SK-N-SH (cell line): ENCODE data around the gene FIBP. TPM values are rescaled to one million over a fixed set of nuclear protein-coding genes. Genes with fewer than 3 reads are reported as not detected.

ENCODE experiments used
- CTCF ChIA-PET: fragments of 300-600, 350-600 bp; formaldehyde crosslinking; extraction: SDS; loops from one replicate; lab custom pipeline; 2021; lab: Yijun Ruan, JAX
- POLR2A ChIA-PET: fragments of 350-600 bp; sonication (Branson Sonifier 250); formaldehyde crosslinking; extraction: SDS; loops from one replicate; lab custom pipeline; 2020; ENCODE audit warnings: antibody characterized with exemption, inconsistent platforms; lab: Yijun Ruan, JAX
- DNase-seq: peaks from one replicate; pipeline ENCODE4 v3.0.0; 2012
- H2AFZ ChIP-seq: fragments of 200-600 bp; sonication (generic); 2 replicates; pipeline ENCODE4 v1.8.1; 2016; ENCODE audit warnings: antibody characterized with exemption, mild to moderate bottlenecking, low read depth
- H3F3A ChIP-seq: fragments of 200-600 bp; sonication (generic); replicated peaks from 2 replicates; pipeline ENCODE3; 2016; ENCODE audit warnings: antibody characterized with exemption, mild to moderate bottlenecking; ENCODE audit not compliant: insufficient read depth
- H3K27ac ChIP-seq, 2 experiments: fragments of 200-500 bp in 1 of 2; fragments of 200-600 bp in 1 of 2; sonication (Bioruptor generic) in 1 of 2; sonication (generic), shearing (Covaris generic) in 1 of 2; 2 replicates each; pipeline versions ENCODE4 v1.5.1 to v1.6.1; 2014 to 2016; ENCODE audit warnings: low read depth in 2 of 2, inconsistent platforms in 1 of 2, low read length in 1 of 2, mild to moderate bottlenecking in 1 of 2, mixed read lengths in 1 of 2
- H3K27me3 ChIP-seq: fragments of 200-600 bp; sonication (generic), shearing (Covaris generic); 2 replicates; pipeline ENCODE4 v1.6.1; 2016; ENCODE audit warnings: mixed run types; ENCODE audit not compliant: insufficient read depth
- H3K36me3 ChIP-seq, 2 experiments: fragments of 200-500 bp in 1 of 2; fragments of 200-600 bp in 1 of 2; sonication (Bioruptor generic) in 1 of 2; sonication (generic) in 1 of 2; replicated peaks in 1 of 2; 2 replicates each; pipeline versions ENCODE3 to v1.5.1; 2014 to 2016; ENCODE audit warnings: low read length in 1 of 2, mild to moderate bottlenecking in 1 of 2; ENCODE audit not compliant: insufficient read depth in 2 of 2, control insufficient read depth in 1 of 2
- H3K4me1 ChIP-seq, 2 experiments: fragments of 200-500 bp in 1 of 2; fragments of 200-600 bp in 1 of 2; sonication (Bioruptor generic) in 1 of 2; sonication (generic), shearing (Covaris generic) in 1 of 2; 2 replicates each; pipeline versions ENCODE4 v1.5.1 to v1.6.1; 2014 to 2016; ENCODE audit warnings: low read depth in 1 of 2, low read length in 1 of 2, mixed run types in 1 of 2; ENCODE audit not compliant: insufficient read depth in 2 of 2, control insufficient read depth in 1 of 2
- H3K4me2 ChIP-seq: fragments of 200-600 bp; sonication (generic), shearing (Covaris generic); 2 replicates; pipeline ENCODE4 v1.6.1; 2017; ENCODE audit warnings: mixed run types
- H3K4me3 ChIP-seq, 2 experiments: fragments of 200-500 bp in 1 of 2; fragments of 200-600 bp in 1 of 2; sonication (Bioruptor generic) in 1 of 2; sonication (generic), shearing (Covaris generic) in 1 of 2; 2 replicates each; pipeline versions ENCODE4 v1.5.1 to v1.8.1; 2014 to 2016; ENCODE audit warnings: low read depth in 2 of 2, inconsistent platforms in 1 of 2, low read length in 1 of 2, mild to moderate bottlenecking in 1 of 2, mixed read lengths in 1 of 2, moderate library complexity in 1 of 2
- H3K79me2 ChIP-seq: fragments of 200-600 bp; sonication (generic); 2 replicates; pipeline ENCODE4 v1.8.1; 2017; ENCODE audit warnings: mild to moderate bottlenecking; ENCODE audit not compliant: insufficient read depth
- H3K9ac ChIP-seq: fragments of 200-600 bp; sonication (generic); 2 replicates; pipeline ENCODE4 v1.6.1; 2017; ENCODE audit warnings: mixed run types
- H3K9me2 ChIP-seq: fragments of 200-600 bp; sonication (generic); 2 replicates; pipeline ENCODE4 v1.6.1; 2017; ENCODE audit warnings: mixed run types
- H3K9me3 ChIP-seq: fragments of 200-600 bp; sonication (generic); 2 replicates; pipeline ENCODE4 v1.6.1; 2017; ENCODE audit warnings: mixed run types, mild to moderate bottlenecking, moderate library complexity
- H4K20me1 ChIP-seq: fragments of 200-600 bp; sonication (generic); 2 replicates; pipeline ENCODE4 v1.6.1; 2017; ENCODE audit warnings: mild to moderate bottlenecking, mixed run types; ENCODE audit not compliant: insufficient read depth
- FOSL2 ChIP-seq: IDR thresholded peaks from 2 replicates; pipeline ENCODE4 v1.4.0; 2012; ENCODE audit warnings: low read depth, mild to moderate bottlenecking, moderate library complexity, borderline replicate concordance
- GATA2 ChIP-seq: sonication (generic); formaldehyde crosslinking; IDR thresholded peaks from 2 replicates; pipeline ENCODE4 v1.5.0; 2020; ENCODE audit warnings: mild to moderate bottlenecking, missing genetic modification reagents
- POLR2AphosphoS5 ChIP-seq: IDR thresholded peaks from 2 replicates; pipeline ENCODE4 v1.6.1; 2012; ENCODE audit warnings: low read depth, low read length
- WGBS: methylation state at CpG from one replicate; pipeline ENCODE4 v1.1.6; 2017; ENCODE audit warnings: low lambda C conversion rate; 5-methylcytosine and 5-hydroxymethylcytosine counted together
- polyA plus RNA-seq, 3 experiments: library from polyadenylated mRNA; depleted of rRNA; stranded (reverse); fragments of >200 nt; gene quantifications; 2 replicates each; pipeline ENCODE4 v1.2.3, GENCODE V29; 2012
- TF ChIP-seq, protein P1 (sequence below): IDR thresholded peaks from 2 replicates; pipeline ENCODE4; 2012
- TF ChIP-seq, protein P2 (sequence below): IDR thresholded peaks from 2 replicates; pipeline ENCODE4 v1.4.0; 2012; ENCODE audit warnings: low read depth

FIBP gene
- polyA plus RNA-seq, 1 of the 3 experiments (the other 2 are of a cell fraction): 190 TPM

DNA sequence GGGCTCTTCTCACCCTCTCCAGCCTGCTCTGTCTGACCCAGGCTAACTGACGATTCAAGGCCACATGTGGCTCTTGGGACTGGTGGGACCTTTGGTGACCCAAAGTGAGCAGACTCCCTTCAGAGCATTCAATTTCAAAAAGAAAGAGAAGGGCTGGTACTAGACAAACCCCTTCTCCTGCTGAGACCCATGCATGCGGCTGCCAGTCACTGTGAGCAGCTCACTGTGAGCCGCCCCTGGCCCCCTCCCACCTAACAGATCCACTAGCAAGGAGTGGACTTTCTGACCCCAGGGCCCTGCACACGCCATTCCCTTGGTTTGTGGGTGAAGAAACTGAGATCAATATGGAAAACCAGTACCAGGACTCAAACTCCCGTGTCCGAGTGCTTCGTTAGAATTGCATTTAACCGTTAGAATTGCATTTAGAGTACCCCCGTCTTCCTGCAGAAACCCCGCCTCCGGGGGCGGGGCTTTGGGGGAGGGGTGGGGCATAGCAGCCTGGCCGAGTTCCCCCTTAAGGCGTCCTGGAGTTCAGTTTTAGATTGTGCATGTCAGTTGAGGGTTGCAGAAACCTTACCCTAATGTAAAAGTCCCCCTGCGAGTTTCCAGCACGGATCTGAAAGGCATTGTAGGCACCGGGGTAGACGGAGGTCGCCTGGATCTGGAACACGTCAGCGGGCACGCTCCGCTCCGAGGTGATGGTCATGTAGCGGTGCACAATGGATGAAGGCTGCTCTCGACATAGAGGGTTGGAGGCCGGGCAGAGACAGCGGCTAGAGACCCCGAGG is 20.8 kb downstream of the FIBP start:
- TF ChIP-seq FOSL2 (no peak), POLR2AphosphoS5 (0 out of 2 replicates have a peak, but pooled peaks have one; percentile 25)
- TF ChIP-seq, protein P1, sequence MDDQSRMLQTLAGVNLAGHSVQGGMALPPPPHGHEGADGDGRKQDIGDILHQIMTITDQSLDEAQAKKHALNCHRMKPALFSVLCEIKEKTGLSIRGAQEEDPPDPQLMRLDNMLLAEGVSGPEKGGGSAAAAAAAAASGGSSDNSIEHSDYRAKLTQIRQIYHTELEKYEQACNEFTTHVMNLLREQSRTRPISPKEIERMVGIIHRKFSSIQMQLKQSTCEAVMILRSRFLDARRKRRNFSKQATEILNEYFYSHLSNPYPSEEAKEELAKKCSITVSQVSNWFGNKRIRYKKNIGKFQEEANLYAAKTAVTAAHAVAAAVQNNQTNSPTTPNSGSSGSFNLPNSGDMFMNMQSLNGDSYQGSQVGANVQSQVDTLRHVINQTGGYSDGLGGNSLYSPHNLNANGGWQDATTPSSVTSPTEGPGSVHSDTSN: 0 out of 2 replicates have a peak, but pooled peaks have one; percentile 3
- TF ChIP-seq, all 33 proteins: peak for 2
- H3K27me3 ChIP-seq: no peaks in the 10 kb centered on the region
- H3K27ac ChIP-seq: no peak overlapping the region; a peak in 1 of 4 replicates
- H3K4me3 ChIP-seq: no peak overlapping the region
- H3K79me2 ChIP-seq: peaks cover 49% of the 10 kb centered on the region
- no peak overlapping the region for H2AFZ ChIP-seq
- H3K36me3 ChIP-seq: peaks cover 46 to 81% of the 10 kb centered on the region in 2 experiments
- H3K4me2 ChIP-seq: no peak overlapping the region
- H4K20me1 ChIP-seq: no peaks in the 10 kb centered on the region; the same call in 1 of the 2 replicates
- ChIA-PET POLR2A (interaction anchor here (4.8 kb wide), 1 partner anchor 8 kb away, joined by 59 read pairs; the partner anchor contains the start of genes CFL1 and MUS81), CTCF (interaction anchor here (7.1 to 18.4 kb wide), 2 partner anchors 7 to 18 kb away, joined by 89 to 374 read pairs; partner anchors contain the start of genes CCDC85B, CTSW, FIBP and MUS81)
- H3K9me2 ChIP-seq: no peaks in the 10 kb centered on the region
- H3K9ac ChIP-seq: no peak overlapping the region
- 70% methylated on average over 22 of the region's 29 CpGs for WGBS
- DNase-seq: peak; percentile 73
- H3F3A ChIP-seq: peaks cover 61% of the 10 kb centered on the region
- peaks cover 15 to 20% of the 10 kb centered on the region in 2 experiments; a peak in 2 of 4 replicates for H3K4me1 ChIP-seq
- H3K9me3 ChIP-seq: no peaks in the 10 kb centered on the region

DNA sequence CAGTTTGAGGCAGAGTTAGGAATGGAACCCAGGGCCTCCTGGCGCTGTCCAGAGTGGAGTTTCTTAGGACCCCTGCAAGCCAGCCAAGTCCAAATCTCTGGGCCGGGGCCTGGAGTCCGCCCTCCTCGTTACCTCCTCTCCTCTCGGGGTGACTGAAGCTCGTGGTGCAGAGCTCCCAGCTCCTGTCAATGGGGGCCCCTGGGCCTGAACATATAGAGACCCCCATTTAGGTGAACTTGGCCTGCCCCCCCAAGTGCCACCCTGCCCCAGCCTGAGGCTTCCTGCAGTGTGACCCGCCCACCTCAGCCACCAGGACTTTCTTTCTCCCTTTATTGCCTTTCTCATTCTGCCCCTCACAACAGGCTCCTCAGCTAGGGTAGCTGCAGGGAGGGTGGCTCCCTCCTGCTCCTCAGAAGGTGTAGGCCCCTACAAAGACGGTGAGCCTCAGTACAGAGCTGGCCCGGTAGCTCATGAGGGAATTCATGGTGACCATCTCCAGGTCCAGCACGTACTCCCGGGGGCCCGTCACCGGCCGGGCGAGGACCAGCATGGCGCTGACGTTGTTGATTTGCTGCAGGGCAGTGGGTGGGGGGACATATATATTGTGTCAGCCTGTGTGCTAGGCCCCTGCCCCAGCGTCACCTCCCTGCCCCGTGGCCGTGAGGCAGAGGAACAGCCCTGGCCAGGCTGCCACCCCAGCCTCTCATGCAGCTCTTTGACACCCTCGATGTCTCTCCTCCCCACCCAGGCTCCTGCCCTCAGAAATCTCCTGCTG is 21.6 kb downstream of the FIBP start:
- TF ChIP-seq, protein P2, sequence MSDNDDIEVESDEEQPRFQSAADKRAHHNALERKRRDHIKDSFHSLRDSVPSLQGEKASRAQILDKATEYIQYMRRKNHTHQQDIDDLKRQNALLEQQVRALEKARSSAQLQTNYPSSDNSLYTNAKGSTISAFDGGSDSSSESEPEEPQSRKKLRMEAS: no peak
- no peak for TF ChIP-seq GATA2 (CRISPR knock-in tag)
- no peak for DNase-seq
- Histone ChIP-seq H3K9me3 (no peaks in the 10 kb centered on the region), H3F3A (peaks cover 56% of the 10 kb centered on the region), H3K9me2 (no peaks in the 10 kb centered on the region), H4K20me1 (no peaks in the 10 kb centered on the region; the same call in 1 of the 2 replicates), H3K27me3 (no peaks in the 10 kb centered on the region), H3K36me3 (peaks cover 54 to 89% of the 10 kb centered on the region in 2 experiments), H3K9ac (no peak overlapping the region), H3K27ac (no peak overlapping the region), H2AFZ (no peak overlapping the region), H3K79me2 (peaks cover 50% of the 10 kb centered on the region), H3K4me1 (peaks cover 19 to 21% of the 10 kb centered on the region in 2 experiments; a peak in 3 of 4 replicates), H3K4me2 (no peak overlapping the region), H3K4me3 (no peak overlapping the region)
- 94% methylated on average over 17 of the region's 21 CpGs for WGBS
- ChIA-PET POLR2A (interaction anchor here (1.4 to 1.5 kb wide), 2 partner anchors 15 to 18 kb away, joined by 3 to 5 read pairs; no protein-coding TSS in a partner anchor), CTCF (interaction anchor here (1.0 to 18.4 kb wide), 2 partner anchors 19 to 50 kb away, joined by 3 to 374 read pairs; partner anchors contain the start of genes CCDC85B, CTSW and FIBP)
